Muscle of leg (tissue), 11 donors: Measurements from ENCODE around the gene MIAT. TPM values are rescaled to one million over a fixed set of nuclear protein-coding genes. Genes with fewer than 3 reads are reported as not detected.

ENCODE experiments used
- DNase-seq: peaks from one replicate; pipeline ENCODE4 v3.0.0; 2013
- H3K27ac ChIP-seq: one replicate; pipeline ENCODE4 v1.5.1; 2013; ENCODE audit warnings: mild to moderate bottlenecking, low read length, control low read depth
- H3K27me3 ChIP-seq: one replicate; pipeline ENCODE4 v1.6.1; 2013; ENCODE audit warnings: low read length; ENCODE audit not compliant: control insufficient read depth, insufficient read depth
- H3K36me3 ChIP-seq: one replicate; pipeline ENCODE4 v1.6.1; 2013; ENCODE audit warnings: low read length; ENCODE audit not compliant: control insufficient read depth, insufficient read depth
- H3K4me1 ChIP-seq: one replicate; pipeline ENCODE4 v1.6.1; 2013; ENCODE audit warnings: low read length; ENCODE audit not compliant: control insufficient read depth, insufficient read depth
- H3K4me3 ChIP-seq: one replicate; pipeline ENCODE4 v1.5.1; 2013; ENCODE audit warnings: low read length, control low read depth
- H3K9me3 ChIP-seq: replicated peaks from 2 replicates; pipeline ENCODE4 v1.6.1; 2013; ENCODE audit warnings: low read depth, low read length; ENCODE audit not compliant: control insufficient read depth
- WGBS: methylation state at CpG from one replicate; pipeline ENCODE4 v1.1.5; 2013; ENCODE audit warnings: missing lambda C conversion rate; ENCODE audit not compliant: insufficient coverage; 5-methylcytosine and 5-hydroxymethylcytosine counted together
- polyA plus RNA-seq, 8 donors: library from polyadenylated mRNA; unstranded; fragments of 120-200 nt; gene quantifications; one replicate each; pipeline versions ENCODE4 v1.2.1 to v1.2.3, GENCODE V29; 2013; ENCODE audit warnings: inconsistent platforms in 1 of 8, low replicate concordance in 1 of 8; ENCODE audit not compliant: insufficient read length in 8 of 8, insufficient read depth in 1 of 8
- total RNA-seq: library from RNA; stranded (reverse); fragments of 120-200 nt; gene quantifications from one replicate; pipeline ENCODE4 v1.2.4, GENCODE V29; 2013

Gene MIAT
- total and polyA plus RNA-seq, 9 donors = 0.15 to 1.5 (median 0.28) TPM

DNA sequence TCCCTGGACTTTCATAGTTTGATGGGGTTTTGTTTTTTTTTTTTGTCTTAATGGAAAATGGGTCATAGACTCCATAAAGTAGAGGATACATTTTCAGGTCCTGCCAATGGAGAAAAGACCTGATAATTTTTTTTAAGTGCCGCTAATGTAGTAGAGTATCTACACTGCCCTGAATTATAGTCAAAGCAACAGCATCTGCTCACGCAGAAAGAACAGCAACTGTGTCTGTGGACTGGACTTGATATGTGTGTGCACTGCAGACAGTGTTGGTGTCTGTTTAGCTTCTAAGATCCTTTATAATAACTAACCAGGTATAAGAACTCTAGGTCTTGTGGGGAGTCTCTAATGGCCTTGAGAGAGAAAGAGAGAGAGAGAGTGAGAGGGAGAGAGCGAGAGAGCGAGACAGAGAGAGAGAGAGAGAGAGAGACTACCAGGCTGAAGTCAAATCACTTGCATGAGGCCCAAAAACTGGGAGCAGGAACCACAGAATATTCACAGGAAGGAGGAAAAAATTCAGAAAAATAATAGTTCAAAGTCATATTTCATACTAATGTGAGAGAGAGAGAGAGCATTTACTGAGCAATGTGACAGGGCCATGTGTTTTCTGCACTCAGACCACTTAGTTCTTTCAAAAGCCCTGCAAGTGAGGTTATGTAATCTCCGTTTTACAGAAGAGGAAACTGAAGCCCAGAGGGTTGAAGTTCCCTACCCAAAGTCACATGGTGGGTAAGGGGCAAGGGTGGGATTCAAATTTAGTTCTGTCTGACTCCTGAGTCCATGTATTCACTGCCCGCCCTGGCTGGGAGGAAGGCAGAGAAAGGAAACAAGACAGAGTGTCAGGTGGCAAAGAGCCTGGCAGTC lies 8.6 kb upstream of the MIAT start:
- no peak overlapping the region for H3K27ac ChIP-seq
- peaks cover 11% of the 10 kb centered on the region for H3K4me1 ChIP-seq
- 52% methylated on average over 3 of the region's 6 CpGs for WGBS
- H3K4me3 ChIP-seq = no peak overlapping the region
- no peaks in the 10 kb centered on the region for H3K36me3 ChIP-seq
- peak; percentile 52 for DNase-seq
- H3K9me3 ChIP-seq = no peaks in the 10 kb centered on the region
- peaks cover 64% of the 10 kb centered on the region for H3K27me3 ChIP-seq

DNA sequence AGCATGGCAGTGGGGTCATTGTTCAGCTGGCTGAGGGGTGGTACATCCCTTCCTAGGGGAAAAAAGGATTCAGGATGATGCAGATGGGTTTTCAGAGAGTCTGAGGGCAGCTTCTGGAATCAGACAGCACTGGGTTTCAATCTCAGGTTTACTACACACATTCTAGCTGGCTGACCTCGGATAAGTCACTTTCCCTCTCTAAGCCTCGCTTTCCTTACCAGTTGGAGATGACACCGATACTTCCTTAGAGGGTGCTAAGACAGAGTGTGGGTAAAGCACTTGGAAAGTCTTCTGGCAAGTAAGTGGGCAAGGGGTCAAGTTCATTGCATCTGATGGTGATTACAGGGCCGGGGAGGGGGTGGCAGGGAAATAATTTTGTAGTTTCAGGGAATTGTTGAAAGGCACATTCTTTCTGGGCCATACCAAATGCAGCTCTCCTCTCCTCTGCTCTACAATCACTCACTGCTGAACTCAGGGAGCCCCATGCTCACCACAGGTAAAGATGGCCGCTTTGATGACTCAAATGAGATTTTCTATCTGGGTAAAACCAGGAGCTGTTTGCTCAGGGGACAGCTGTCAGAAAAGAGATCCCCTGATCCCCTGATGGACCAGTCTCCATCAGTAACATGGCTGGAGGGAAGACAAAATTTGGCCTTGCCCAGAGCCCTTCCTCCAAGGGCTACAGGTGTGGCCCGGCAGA lies 6.5 kb upstream of the MIAT start:
- no peaks in the 10 kb centered on the region for H3K36me3 ChIP-seq
- DNase-seq = no peak
- H3K27me3 ChIP-seq = peaks cover 73% of the 10 kb centered on the region
- H3K27ac ChIP-seq = no peak overlapping the region
- H3K4me1 ChIP-seq = peaks cover 4% of the 10 kb centered on the region
- no peak overlapping the region for H3K4me3 ChIP-seq
- no peaks in the 10 kb centered on the region for H3K9me3 ChIP-seq
- WGBS = 75% methylated on average over 1 of the region's 6 CpGs

DNA sequence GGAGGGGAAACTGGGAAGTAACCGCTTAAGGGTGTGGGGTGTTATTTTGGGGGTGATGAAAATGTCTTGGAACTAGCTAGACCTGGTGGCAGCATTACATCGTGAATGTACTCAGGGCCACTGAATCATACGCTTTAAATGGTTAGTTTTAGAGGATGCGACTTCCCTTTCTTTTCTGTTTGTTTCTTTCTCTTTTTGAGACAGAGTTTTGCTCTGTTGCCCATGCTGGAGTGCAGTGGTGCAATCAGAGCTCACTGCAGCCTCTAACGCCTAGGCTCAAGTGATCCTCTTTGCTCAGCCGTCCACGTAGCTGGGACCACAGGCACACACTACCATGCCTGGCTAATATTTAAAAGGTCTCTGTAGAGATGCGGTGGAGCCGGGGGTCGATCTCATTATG lies 5.6 kb upstream of the MIAT start:
- no peak overlapping the region for H3K4me3 ChIP-seq
- H3K27ac ChIP-seq = no peak overlapping the region
- H3K9me3 ChIP-seq = no peaks in the 10 kb centered on the region
- WGBS = 73% methylated on average over 6 of the region's 10 CpGs
- H3K4me1 ChIP-seq = peaks cover 4% of the 10 kb centered on the region
- H3K27me3 ChIP-seq = peaks cover 72% of the 10 kb centered on the region
- H3K36me3 ChIP-seq = no peaks in the 10 kb centered on the region
- DNase-seq = no peak

DNA sequence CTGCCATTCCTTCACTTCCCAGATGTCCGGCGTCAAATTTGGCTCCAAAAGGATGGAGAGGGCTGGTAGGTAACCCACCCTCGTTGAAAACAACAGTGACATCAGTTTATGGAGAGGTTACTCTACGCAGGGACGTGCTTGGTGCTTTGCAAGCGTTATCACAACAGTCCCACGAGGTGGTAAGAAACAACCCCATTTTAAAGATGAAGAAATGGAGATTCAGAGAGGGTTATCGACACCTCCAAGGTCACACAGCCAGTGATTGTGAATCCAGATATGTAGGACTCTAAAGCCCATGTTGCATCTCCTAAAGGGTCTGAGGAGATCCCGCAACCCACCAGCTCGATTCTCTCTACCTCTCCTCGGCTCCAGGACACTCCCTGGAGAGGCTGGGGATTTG lies 773 bp downstream of the MIAT start:
- Histone ChIP-seq H3K27ac (no peak overlapping the region), H3K27me3 (peaks cover 74% of the 10 kb centered on the region), H3K9me3 (no peaks in the 10 kb centered on the region), H3K4me1 (peaks cover 19% of the 10 kb centered on the region), H3K36me3 (no peaks in the 10 kb centered on the region), H3K4me3 (no peak overlapping the region)
- DNase-seq = no peak
- 15% methylated on average over 3 of the region's 11 CpGs for WGBS

DNA sequence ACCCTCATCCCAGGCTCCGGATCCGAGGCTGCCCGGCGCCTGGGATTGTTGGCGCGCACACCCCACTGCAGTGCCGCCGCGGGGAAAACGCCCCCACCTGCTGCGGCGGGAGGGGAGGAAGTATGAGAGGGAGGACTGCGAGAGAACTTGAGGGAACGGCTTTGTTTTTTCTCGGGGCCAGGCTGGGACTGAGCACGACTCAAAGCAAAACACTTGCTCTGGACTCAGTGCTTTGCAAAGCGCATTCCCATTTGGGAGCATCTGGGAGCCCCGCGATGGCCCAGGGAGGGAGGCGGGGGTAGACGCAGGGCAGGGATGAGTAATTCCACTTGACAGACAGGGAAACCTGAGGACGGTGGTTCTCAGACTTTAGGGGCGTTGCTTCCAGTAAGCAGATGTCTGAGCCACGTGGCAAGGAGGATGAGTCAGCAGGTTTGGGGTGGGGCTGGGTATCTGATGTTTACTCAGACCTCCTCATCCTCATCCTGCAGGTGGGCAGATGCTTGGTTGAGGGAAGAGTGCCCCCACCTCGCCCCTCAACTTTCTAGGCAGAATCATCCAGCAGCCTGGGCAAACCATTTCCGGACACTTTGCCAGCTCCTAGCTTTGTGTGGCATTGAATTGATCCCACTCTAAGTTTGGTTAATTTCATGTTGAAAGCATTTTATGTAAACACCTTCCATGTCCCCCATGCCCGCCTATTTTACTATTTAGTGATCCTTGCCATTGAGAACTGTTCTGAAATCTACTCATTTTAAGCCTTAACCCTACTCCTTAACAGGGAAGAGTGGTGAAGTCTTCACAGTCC lies 1.5 kb downstream of the MIAT start:
- H3K9me3 ChIP-seq = no peaks in the 10 kb centered on the region
- peaks cover 19% of the 10 kb centered on the region for H3K4me1 ChIP-seq
- H3K36me3 ChIP-seq = no peaks in the 10 kb centered on the region
- DNase-seq = peak; percentile 71
- no peak overlapping the region for H3K27ac ChIP-seq
- H3K27me3 ChIP-seq = peaks cover 70% of the 10 kb centered on the region
- H3K4me3 ChIP-seq = peak overlapping the region; percentile 5
- WGBS = 3% methylated on average over 19 of the region's 27 CpGs

DNA sequence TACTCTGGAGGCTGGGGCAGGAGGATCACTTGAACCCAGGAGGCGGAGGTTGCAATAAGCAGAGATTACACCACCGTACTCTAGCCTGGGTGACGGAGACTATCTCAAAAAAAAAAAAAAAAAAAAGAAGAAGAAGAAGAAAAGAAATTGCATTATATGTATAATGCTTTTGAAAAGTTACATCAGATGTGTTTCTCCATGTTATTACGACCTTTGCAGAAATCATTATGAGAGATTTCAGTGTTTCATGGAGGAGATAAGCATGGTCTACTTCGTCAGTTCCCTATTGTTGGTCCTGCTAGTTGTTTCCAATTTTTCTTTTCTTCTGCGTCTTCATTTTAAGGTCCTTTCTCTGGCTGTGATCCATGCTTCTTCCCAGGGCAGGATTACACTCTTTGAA lies 3.0 kb downstream of the MIAT start:
- Histone ChIP-seq H3K9me3 (no peaks in the 10 kb centered on the region), H3K4me1 (peaks cover 19% of the 10 kb centered on the region), H3K27ac (no peak overlapping the region), H3K27me3 (peaks cover 67% of the 10 kb centered on the region), H3K4me3 (no peak overlapping the region), H3K36me3 (no peaks in the 10 kb centered on the region)
- no peak for DNase-seq
- WGBS = 100% methylated on average over 1 of the region's 6 CpGs

DNA sequence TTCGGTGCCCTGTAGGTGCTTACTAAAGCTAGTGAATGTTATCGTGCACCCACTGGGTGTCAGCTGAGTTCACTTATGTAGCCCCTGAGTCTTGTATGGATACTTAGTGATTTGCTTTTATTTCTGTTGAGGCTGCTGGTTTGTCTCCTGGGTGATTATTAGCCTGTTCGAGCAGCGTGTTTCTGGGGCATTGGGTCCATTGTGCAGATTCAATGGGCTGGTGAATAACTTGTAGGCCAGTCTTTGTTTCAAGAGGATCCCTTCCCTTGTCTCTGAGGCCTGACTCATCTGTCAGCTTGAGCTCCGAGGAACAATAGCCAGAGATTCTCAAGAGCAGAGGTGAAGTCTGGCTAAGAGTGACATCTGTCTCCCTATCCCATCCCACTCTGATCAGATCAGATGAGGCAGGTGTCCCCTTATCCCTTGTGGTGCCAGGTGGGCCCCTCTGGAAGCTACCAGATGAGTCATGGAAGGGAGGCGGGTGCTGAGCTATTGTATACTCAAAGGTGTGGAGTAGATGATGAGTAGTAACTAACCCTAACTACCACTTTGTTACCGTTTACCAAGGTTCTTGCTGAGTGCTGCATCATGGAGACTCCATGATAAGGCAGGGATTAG lies 3.7 kb downstream of the MIAT start:
- WGBS = 85% methylated on average over 2 of the region's 7 CpGs
- Histone ChIP-seq H3K36me3 (no peaks in the 10 kb centered on the region), H3K4me1 (peaks cover 20% of the 10 kb centered on the region), H3K9me3 (no peaks in the 10 kb centered on the region), H3K27me3 (peaks cover 65% of the 10 kb centered on the region), H3K27ac (no peak overlapping the region), H3K4me3 (no peak overlapping the region)
- DNase-seq = no peak

DNA sequence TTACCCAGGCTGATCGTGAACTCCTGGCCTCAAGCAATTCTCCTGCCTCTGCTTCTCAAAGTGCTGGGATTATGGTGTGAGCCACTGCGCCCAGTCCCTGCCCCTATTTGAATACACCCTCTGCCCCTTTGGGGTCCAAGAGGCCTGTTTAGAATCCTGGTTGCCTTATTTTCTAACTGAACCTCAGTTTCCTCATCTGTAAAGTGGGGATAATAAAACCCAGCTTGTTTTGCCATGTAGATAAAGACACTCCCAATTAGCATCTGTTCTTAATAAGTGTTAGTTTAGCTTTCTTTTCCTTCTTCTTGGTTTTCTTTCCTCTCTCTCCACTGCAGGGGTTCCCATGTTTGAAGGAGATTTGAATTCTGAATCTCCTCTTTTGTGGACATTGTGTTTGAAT lies 4.8 kb downstream of the MIAT start:
- H3K4me3 ChIP-seq = no peak overlapping the region
- WGBS = 80% methylated on average over 1 of the region's 2 CpGs
- no peak for DNase-seq
- no peak overlapping the region for H3K27ac ChIP-seq
- no peaks in the 10 kb centered on the region for H3K36me3 ChIP-seq
- H3K4me1 ChIP-seq = peaks cover 17% of the 10 kb centered on the region
- no peaks in the 10 kb centered on the region for H3K9me3 ChIP-seq
- H3K27me3 ChIP-seq = peaks cover 58% of the 10 kb centered on the region

DNA sequence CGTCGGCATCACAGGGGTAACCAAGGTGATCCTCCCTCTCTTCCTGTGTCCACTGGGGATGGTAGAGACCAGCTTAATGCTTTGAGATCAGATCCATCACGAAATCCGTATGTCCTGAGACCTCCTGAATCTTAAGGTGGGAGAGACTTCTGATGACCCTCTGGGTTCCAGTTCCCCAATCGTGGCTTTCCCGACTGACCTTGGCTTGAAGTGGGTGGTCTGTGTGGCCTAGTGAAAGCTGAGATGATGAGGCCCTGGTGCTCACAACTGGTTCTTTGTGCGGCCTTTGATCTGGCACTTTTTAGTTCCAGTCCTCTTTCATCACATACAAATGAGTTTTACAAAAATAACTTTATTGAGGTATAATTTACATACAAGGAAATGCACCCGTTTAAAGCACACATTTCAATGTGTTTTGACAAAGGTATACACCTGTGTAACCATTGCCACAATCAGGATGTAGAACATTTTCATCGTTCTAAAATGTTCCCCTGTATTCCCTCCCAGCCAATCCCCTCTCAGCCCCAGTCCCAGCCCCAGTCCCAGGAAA lies 6.1 kb downstream of the MIAT start:
- no peak for DNase-seq
- Histone ChIP-seq H3K4me3 (no peak overlapping the region), H3K36me3 (no peaks in the 10 kb centered on the region), H3K27ac (no peak overlapping the region), H3K4me1 (peaks cover 7% of the 10 kb centered on the region), H3K9me3 (no peaks in the 10 kb centered on the region), H3K27me3 (peaks cover 45% of the 10 kb centered on the region)
- 41% methylated on average over 3 of the region's 9 CpGs for WGBS
